HG02938 (cell line): Measurements from ENCODE around the gene SERINC1.

ENCODE experiments used
- ATAC-seq: cut with Tn5 transposase; IDR thresholded peaks from one replicate; pipeline ENCODE4 v1.9.1; 2021; ENCODE audit warnings: mild to moderate bottlenecking, moderate library complexity; ENCODE audit not compliant: unreplicated experiment

SERINC1 gene

DNA sequence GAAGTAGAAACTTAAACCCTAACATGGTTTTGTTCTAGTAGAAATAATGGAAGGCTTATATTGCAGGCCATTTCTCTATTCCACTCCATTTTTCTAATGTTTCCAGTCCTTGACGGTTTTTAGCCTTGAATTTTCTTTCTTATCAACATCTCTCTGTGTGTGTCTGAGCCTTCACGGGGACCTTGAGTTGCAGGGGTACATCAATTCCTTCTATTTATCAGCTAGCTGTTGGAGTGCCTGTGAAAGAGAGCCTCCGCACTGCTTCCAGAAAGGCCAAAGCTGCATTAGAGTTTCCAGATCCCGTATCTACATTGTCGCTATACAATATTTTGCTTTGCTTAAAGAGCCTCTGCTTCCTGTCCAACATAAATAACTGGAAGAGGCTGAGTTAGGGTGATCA, 77.6 kb downstream of the SERINC1 start:
- ATAC-seq, result no peak

DNA sequence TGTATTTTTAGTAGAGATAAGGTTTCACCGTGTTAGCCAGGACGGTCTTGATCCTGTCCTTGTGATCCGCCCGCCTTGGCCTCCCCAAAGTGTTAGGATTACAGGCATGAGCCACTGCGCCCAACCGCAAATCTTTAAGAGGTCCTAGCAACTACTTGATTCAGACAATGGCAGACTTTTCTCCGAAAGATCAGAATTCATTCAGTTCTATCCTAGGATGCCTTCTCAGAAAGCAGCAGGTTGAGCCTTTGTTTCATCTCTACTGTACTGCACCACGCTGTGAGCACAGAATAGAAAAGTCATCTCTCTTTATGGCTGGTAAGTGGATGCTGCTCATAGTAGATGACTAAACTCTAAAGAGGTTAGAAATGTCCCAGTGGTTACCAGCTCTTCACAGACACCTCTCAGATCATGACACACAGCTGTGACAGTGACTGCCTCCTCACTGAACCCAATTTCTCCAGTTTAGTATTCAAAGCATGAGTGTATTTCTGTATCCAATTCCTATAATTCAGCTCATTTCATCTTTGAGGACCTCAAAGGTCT, 78.2 kb downstream of the SERINC1 start:
- peak; percentile 56 for ATAC-seq
